Endodermal cell (in vitro differentiated cells): ENCODE measurements around the gene ATG2B. TPM values are rescaled to one million over a fixed set of nuclear protein-coding genes. Genes with fewer than 3 reads are reported as not detected.

ENCODE experiments used
- DNase-seq: peaks from one replicate; pipeline ENCODE4 v3.0.0-alpha.2; 2017
- H3K27ac ChIP-seq: 2 replicates; pipeline ENCODE4 v1.5.1; 2013; ENCODE audit warnings: mild to moderate bottlenecking, low read depth, low read length, moderate library complexity
- H3K27me3 ChIP-seq: 2 replicates; pipeline ENCODE4 v1.6.1; 2013; ENCODE audit warnings: mild to moderate bottlenecking, low read length, moderate library complexity; ENCODE audit not compliant: insufficient read depth, control insufficient read depth, poor library complexity, severe bottlenecking
- H3K36me3 ChIP-seq: 2 replicates; pipeline ENCODE4 v1.7.0; 2013; ENCODE audit warnings: mild to moderate bottlenecking, low read length, moderate library complexity; ENCODE audit not compliant: control insufficient read depth, insufficient read depth
- H3K4me1 ChIP-seq: one replicate; pipeline ENCODE4 v1.7.0; 2013; ENCODE audit warnings: low read length; ENCODE audit not compliant: control insufficient read depth, insufficient read depth
- H3K4me3 ChIP-seq: 2 replicates; pipeline ENCODE4 v1.5.1; 2013; ENCODE audit warnings: mild to moderate bottlenecking, low read length, moderate library complexity
- H3K9ac ChIP-seq: 2 replicates; pipeline ENCODE4 v1.6.1; 2013; ENCODE audit warnings: mild to moderate bottlenecking, low read length, moderate library complexity; ENCODE audit not compliant: poor library complexity, severe bottlenecking; ENCODE audit errors: extremely low read depth
- H3K9me3 ChIP-seq: 2 replicates; pipeline ENCODE4 v1.6.1; 2013; ENCODE audit warnings: mild to moderate bottlenecking, low read length, moderate library complexity; ENCODE audit not compliant: control insufficient read depth
- H3K27ac Mint-ChIP-seq: 2 replicates; pipeline ENCODE4 v1.8.0; 2020; ENCODE audit warnings: mixed read lengths
- H3K27me3 Mint-ChIP-seq: 2 replicates; pipeline ENCODE4 v1.8.0; 2021; ENCODE audit warnings: mild to moderate bottlenecking, mixed read lengths; ENCODE audit not compliant: insufficient read depth
- H3K36me3 Mint-ChIP-seq: 2 replicates; pipeline ENCODE4 v1.8.0; 2020; ENCODE audit warnings: low read depth, mixed read lengths
- H3K4me1 Mint-ChIP-seq: 2 replicates; pipeline ENCODE4 v1.8.0; 2020; ENCODE audit warnings: mixed read lengths
- H3K4me3 Mint-ChIP-seq: 2 replicates; pipeline ENCODE4 v1.8.0; 2020; ENCODE audit warnings: mild to moderate bottlenecking, moderate library complexity, mixed read lengths
- H3K9me3 Mint-ChIP-seq: 2 replicates; pipeline ENCODE4 v1.8.0; 2020; ENCODE audit warnings: mild to moderate bottlenecking, mixed read lengths
- WGBS, 2 experiments: methylation state at CpG; one replicate each; pipeline versions ENCODE4 v1.1.5 to v1.1.7; 2013; ENCODE audit warnings: missing lambda C conversion rate in 2 of 2, mixed read lengths in 1 of 2; ENCODE audit not compliant: insufficient coverage in 1 of 2, insufficient read length in 1 of 2; 5-methylcytosine and 5-hydroxymethylcytosine counted together
- total RNA-seq, 2 donors: library from RNA; stranded (reverse); fragmentation: NEBNext Ultra II Directional in 1 of 2; extraction: Animal tissue kit (Norgen Biotek cat#: 25700) in 1 of 2; gene quantifications; 2 replicates in 1 of 2; 3 replicates in 1 of 2; pipeline ENCODE4 v1.2.1, GENCODE V29; 2021
- TF ChIP-seq, protein P1 (sequence below): fragments of 200-600 bp; sonication (generic); conservative IDR thresholded peaks from 2 replicates; pipeline ENCODE4 v1.5.0; 2021; ENCODE audit warnings: antibody characterized with exemption, mild to moderate bottlenecking

Gene ATG2B
- total RNA-seq, 2 donors from 2014 or later = 9.7 to 14.1 TPM

DNA sequence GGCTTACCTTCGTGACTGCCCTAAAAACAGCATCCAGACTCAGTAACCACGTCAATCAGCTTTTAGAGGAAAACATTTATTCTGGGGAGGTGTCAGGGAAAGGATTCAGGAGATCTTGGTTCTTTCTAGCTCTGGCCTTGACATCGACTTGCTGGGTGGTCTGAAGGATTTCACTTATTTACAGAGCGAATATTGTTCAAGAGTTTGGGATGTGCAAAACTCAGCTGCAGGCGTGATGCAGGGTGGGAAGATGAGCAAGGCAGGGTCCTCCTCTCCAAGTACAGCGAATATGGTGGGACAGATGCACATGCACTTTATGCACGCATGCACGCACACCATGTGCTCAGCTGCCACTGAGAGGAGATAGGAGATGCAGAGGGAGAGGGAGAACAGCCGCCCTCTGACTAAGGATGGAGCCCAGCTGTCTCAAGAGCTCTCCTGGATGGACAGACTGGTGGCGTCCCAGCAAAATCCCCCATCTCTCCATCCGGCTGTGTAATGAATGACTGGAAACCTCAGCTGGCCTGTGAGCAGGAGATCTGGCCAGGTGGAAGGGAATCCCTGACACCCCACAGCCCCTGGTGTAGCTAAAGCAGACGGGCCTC is 131.5 kb downstream of the ATG2B start:
- Mint-ChIP-seq H3K36me3 (peaks cover 16% of the 10 kb centered on the region), H3K27me3 (no peaks in the 10 kb centered on the region), H3K4me3 (no peak overlapping the region), H3K27ac (no peak overlapping the region), H3K4me1 (peaks cover 26% of the 10 kb centered on the region), H3K9me3 (peaks cover 15% of the 10 kb centered on the region)
- TF ChIP-seq, protein P1, sequence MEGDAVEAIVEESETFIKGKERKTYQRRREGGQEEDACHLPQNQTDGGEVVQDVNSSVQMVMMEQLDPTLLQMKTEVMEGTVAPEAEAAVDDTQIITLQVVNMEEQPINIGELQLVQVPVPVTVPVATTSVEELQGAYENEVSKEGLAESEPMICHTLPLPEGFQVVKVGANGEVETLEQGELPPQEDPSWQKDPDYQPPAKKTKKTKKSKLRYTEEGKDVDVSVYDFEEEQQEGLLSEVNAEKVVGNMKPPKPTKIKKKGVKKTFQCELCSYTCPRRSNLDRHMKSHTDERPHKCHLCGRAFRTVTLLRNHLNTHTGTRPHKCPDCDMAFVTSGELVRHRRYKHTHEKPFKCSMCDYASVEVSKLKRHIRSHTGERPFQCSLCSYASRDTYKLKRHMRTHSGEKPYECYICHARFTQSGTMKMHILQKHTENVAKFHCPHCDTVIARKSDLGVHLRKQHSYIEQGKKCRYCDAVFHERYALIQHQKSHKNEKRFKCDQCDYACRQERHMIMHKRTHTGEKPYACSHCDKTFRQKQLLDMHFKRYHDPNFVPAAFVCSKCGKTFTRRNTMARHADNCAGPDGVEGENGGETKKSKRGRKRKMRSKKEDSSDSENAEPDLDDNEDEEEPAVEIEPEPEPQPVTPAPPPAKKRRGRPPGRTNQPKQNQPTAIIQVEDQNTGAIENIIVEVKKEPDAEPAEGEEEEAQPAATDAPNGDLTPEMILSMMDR = no peak
- WGBS, 2 experiments = 94 to 95% methylated on average over 11 to 12 of the region's 12 CpGs
- no peak for DNase-seq
- H3K27me3 ChIP-seq = no peaks in the 10 kb centered on the region
- H3K4me3 ChIP-seq = no peak overlapping the region
- peaks cover 16% of the 10 kb centered on the region for H3K9me3 ChIP-seq
- no peak overlapping the region for H3K9ac ChIP-seq
- peaks cover 5% of the 10 kb centered on the region for H3K4me1 ChIP-seq
- no peaks in the 10 kb centered on the region for H3K36me3 ChIP-seq
- no peak overlapping the region for H3K27ac ChIP-seq

DNA sequence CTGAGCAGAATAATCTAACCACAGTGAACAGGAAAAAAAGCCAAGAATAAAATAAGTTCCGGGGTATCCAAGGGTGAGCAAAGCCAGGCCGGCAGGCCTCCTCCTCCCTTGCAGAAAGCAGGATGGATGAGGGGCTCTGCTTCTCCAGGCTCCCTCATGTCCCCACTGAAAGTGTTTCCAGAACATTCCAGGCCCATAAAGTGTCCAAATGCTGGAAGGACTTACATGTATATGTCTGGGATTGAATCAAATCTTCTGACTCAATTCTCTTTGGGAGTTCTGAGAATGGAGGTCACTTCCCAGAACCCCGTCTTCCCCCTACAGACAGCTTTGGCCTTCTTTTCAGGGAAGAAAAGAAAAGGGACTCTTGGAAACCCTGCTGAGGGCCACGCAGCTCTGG is 132.1 kb downstream of the ATG2B start:
- H3K9me3 Mint-ChIP-seq = peaks cover 15% of the 10 kb centered on the region
- H3K4me1 ChIP-seq = peaks cover 5% of the 10 kb centered on the region
- H3K27ac ChIP-seq = no peak overlapping the region
- peaks cover 16% of the 10 kb centered on the region for H3K36me3 Mint-ChIP-seq
- H3K4me1 Mint-ChIP-seq = peaks cover 26% of the 10 kb centered on the region
- H3K9me3 ChIP-seq = peaks cover 16% of the 10 kb centered on the region
- H3K27me3 ChIP-seq = no peaks in the 10 kb centered on the region
- H3K36me3 ChIP-seq = no peaks in the 10 kb centered on the region
- DNase-seq = no peak
- no peak overlapping the region for H3K4me3 Mint-ChIP-seq
- H3K27me3 Mint-ChIP-seq = no peaks in the 10 kb centered on the region
- WGBS, 2 experiments = 94 to 98% methylated on average over 4 of the region's 4 CpGs
- H3K27ac Mint-ChIP-seq = no peak overlapping the region
- no peak overlapping the region for H3K4me3 ChIP-seq
- TF ChIP-seq, protein P1 = no peak
- no peak overlapping the region for H3K9ac ChIP-seq

DNA sequence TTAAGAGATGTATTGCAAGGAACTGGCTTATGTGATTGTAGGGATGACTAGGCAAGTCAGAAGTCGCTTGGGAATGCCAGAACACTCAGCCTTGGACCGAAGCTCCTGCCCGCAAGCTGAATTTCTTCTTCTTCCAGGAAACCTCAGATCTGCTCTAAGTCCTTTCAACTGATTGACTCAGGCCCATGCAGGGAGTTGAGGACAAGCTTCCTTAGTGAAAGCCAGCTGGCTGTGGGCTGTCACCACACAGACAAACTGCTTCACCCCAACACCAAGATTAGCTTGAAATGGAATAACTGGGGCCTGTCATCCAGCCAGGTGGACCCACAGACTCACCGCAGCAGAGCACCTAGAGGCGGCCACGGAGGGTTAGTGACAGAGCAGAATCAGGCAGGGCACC is 133.8 kb downstream of the ATG2B start:
- TF ChIP-seq, protein P1 = no peak
- Mint-ChIP-seq H3K27ac (no peak overlapping the region), H3K4me1 (peaks cover 18% of the 10 kb centered on the region), H3K36me3 (peaks cover 16% of the 10 kb centered on the region), H3K9me3 (peaks cover 15% of the 10 kb centered on the region), H3K4me3 (no peak overlapping the region), H3K27me3 (no peaks in the 10 kb centered on the region)
- H3K36me3 ChIP-seq = no peaks in the 10 kb centered on the region
- H3K9ac ChIP-seq = no peak overlapping the region
- H3K9me3 ChIP-seq = peaks cover 16% of the 10 kb centered on the region
- H3K27ac ChIP-seq = no peak overlapping the region
- H3K4me1 ChIP-seq = peaks cover 5% of the 10 kb centered on the region
- no peaks in the 10 kb centered on the region for H3K27me3 ChIP-seq
- H3K4me3 ChIP-seq = no peak overlapping the region
- 89 to 94% methylated on average over 6 of the region's 6 CpGs for WGBS, 2 experiments
- no peak for DNase-seq

Other genes with a start within 250 kb of the ATG2B start
- gene BDKRB2, start 158.5 kb downstream of the ATG2B start, total RNA-seq = 1 to 10 TPM; 1.1 to 3.8 TPM
- under 1 TPM in 1 of 2 donors, not detected in 1; 0.24 TPM for gene BDKRB1, start 107.1 kb downstream of the ATG2B start, total RNA-seq
- gene GSKIP, start 185 bp upstream of the ATG2B start, total RNA-seq = 10 to 100 TPM; 43.7 to 44.4 TPM
- gene AK7, start 28.8 kb upstream of the ATG2B start, total RNA-seq = 1 to 10 TPM; 3.8 to 6.2 TPM
- 100 to 1,000 TPM; 218 to 225 TPM for gene PAPOLA, start 139.0 kb upstream of the ATG2B start, total RNA-seq